ENCODE measurements around the gene GTF2H1. TPM values are rescaled to one million over a fixed set of nuclear protein-coding genes. Genes with fewer than 3 reads are reported as not detected.
A peak's percentile ranks its signal among the peaks of the same experiment; 100 is the strongest.

Gene GTF2H1
- total and polyA plus RNA-seq, 9 of the 15 experiments (the other 6 are each of a cell fraction or from before 2014, with no cell fraction given): 56.9 to 126 (median 92.1) TPM

DNA sequence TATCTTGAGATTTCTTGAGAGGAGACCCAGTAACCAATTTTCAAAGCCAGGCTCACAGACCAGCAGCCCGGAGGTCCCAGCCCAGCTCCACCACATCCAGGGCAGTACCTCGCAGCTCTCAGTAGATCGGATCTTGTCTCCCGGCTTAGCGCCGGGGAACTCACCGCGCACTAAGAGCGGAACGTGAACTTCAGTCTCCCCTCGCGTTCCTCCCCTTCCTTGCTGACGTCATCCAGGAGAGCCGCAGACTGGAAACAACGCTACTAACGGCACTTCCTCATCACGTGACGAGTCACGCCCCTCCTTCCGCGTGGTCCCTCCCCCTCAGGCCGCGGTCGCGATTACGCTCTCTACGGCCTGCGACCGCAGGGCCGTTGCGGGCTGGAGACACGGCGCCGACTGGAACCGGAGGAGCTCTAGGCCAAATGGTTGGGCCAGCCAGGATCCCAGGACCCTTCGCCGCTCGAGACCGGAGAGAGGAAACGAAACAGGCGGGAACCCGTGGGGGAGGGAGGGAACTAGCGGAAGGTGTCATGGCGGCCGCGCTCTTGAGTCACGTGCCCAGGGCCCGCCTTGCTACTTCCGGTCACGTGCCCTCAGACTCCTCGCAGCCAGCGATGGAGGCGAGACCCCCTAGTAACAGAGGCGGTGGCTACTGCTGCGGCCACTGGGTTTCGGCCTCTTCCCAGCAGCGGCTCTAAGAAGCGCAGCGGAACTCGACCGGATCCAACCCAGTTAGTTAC, at the start of gene GTF2H1, which contains the start of gene HPS5 (continued):
- TF ChIP-seq, protein P1, sequence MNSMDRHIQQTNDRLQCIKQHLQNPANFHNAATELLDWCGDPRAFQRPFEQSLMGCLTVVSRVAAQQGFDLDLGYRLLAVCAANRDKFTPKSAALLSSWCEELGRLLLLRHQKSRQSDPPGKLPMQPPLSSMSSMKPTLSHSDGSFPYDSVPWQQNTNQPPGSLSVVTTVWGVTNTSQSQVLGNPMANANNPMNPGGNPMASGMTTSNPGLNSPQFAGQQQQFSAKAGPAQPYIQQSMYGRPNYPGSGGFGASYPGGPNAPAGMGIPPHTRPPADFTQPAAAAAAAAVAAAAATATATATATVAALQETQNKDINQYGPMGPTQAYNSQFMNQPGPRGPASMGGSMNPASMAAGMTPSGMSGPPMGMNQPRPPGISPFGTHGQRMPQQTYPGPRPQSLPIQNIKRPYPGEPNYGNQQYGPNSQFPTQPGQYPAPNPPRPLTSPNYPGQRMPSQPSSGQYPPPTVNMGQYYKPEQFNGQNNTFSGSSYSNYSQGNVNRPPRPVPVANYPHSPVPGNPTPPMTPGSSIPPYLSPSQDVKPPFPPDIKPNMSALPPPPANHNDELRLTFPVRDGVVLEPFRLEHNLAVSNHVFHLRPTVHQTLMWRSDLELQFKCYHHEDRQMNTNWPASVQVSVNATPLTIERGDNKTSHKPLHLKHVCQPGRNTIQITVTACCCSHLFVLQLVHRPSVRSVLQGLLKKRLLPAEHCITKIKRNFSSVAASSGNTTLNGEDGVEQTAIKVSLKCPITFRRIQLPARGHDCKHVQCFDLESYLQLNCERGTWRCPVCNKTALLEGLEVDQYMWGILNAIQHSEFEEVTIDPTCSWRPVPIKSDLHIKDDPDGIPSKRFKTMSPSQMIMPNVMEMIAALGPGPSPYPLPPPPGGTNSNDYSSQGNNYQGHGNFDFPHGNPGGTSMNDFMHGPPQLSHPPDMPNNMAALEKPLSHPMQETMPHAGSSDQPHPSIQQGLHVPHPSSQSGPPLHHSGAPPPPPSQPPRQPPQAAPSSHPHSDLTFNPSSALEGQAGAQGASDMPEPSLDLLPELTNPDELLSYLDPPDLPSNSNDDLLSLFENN (IDR thresholded peaks at IDR 0.05; ENCODE audit: low read depth in 2 of 2, low read length in 2 of 2): 0 out of 4 replicates have a peak, but pooled peaks of 1 of the 2 experiments have one; percentile 10
- TF ChIP-seq MAZ (CRISPR knock-in tag; conservative IDR thresholded peaks at IDR 0.05 in 1 of 2, IDR thresholded peaks at IDR 0.05 in 1 of 2) (peak; percentile 90 to 91), BMI1 (IDR thresholded peaks at IDR 0.05; ENCODE audit: low read length) (no peak), ZFPM2 (CRISPR knock-in tag; IDR thresholded peaks at IDR 0.05) (no peak), ZNF707 (CRISPR knock-in tag; conservative IDR thresholded peaks at IDR 0.05) (no peak), RBM34 (IDR thresholded peaks at IDR 0.05; ENCODE audit: borderline replicate concordance, insufficient read depth, low read length) (no peak), TFAM (CRISPR knock-in tag; conservative IDR thresholded peaks at IDR 0.05) (no peak), XRCC3 (IDR thresholded peaks at IDR 0.05) (no peak), ZNF75A (CRISPR knock-in tag; IDR thresholded peaks at IDR 0.05) (no peak), CBX2 (IDR thresholded peaks at IDR 0.05; ENCODE audit: insufficient read depth, low read length, poor library complexity, severe bottlenecking) (no peak), CBX3 (IDR thresholded peaks at IDR 0.05; ENCODE audit: borderline replicate concordance in 1 of 2, low read length in 2 of 2) (peak in 1 of 2 experiments; percentile 89; a peak in 1 of 3 replicates), ASH1L (IDR thresholded peaks at IDR 0.05; ENCODE audit: borderline replicate concordance, low read depth, partially characterized antibody) (peak; percentile 74), NKRF (IDR thresholded peaks at IDR 0.05; ENCODE audit: borderline replicate concordance) (peak; percentile 96), PML (IDR thresholded peaks at IDR 0.05; ENCODE audit: low read length) (peak; percentile 85), E2F3 (CRISPR knock-in tag; IDR thresholded peaks at IDR 0.05) (peak; percentile 97), KAT8 (IDR thresholded peaks at IDR 0.05; ENCODE audit: low read depth) (no peak), NFIC (IDR thresholded peaks at IDR 0.05) (no peak), NCOA4 (IDR thresholded peaks at IDR 0.05; ENCODE audit: partially characterized antibody) (no peak)
- TF ChIP-seq, protein P2, sequence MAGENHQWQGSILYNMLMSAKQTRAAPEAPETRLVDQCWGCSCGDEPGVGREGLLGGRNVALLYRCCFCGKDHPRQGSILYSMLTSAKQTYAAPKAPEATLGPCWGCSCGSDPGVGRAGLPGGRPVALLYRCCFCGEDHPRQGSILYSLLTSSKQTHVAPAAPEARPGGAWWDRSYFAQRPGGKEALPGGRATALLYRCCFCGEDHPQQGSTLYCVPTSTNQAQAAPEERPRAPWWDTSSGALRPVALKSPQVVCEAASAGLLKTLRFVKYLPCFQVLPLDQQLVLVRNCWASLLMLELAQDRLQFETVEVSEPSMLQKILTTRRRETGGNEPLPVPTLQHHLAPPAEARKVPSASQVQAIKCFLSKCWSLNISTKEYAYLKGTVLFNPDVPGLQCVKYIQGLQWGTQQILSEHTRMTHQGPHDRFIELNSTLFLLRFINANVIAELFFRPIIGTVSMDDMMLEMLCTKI (IDR thresholded peaks at IDR 0.05; ENCODE audit: partially characterized antibody): no peak

Data from K562 (cell line).